Endothelial cell (in vitro differentiated cells): ENCODE measurements around the gene PRRX2. TPM values are rescaled to one million over a fixed set of nuclear protein-coding genes. Genes with fewer than 3 reads are reported as not detected.

Experiments
- DNase-seq: peaks from one replicate; pipeline ENCODE4 v3.0.0; 2021; ENCODE audit warnings: low spot score
- H3K27ac Mint-ChIP-seq: one replicate; pipeline ENCODE4 v1.8.0; 2021; ENCODE audit warnings: mixed read lengths, inconsistent platforms; ENCODE audit not compliant: unreplicated experiment
- H3K27me3 Mint-ChIP-seq: one replicate; pipeline ENCODE4 v1.8.0; 2021; ENCODE audit warnings: mild to moderate bottlenecking, moderate library complexity, mixed read lengths, inconsistent platforms; ENCODE audit not compliant: unreplicated experiment
- H3K36me3 Mint-ChIP-seq: one replicate; pipeline ENCODE4 v1.8.0; 2021; ENCODE audit warnings: mild to moderate bottlenecking, low read depth, mixed read lengths, inconsistent platforms; ENCODE audit not compliant: unreplicated experiment
- H3K4me1 Mint-ChIP-seq: one replicate; pipeline ENCODE4 v1.8.0; 2021; ENCODE audit warnings: mild to moderate bottlenecking, mixed read lengths, inconsistent platforms; ENCODE audit not compliant: unreplicated experiment
- H3K4me3 Mint-ChIP-seq: one replicate; pipeline ENCODE4 v1.8.0; 2021; ENCODE audit warnings: mild to moderate bottlenecking, mixed read lengths, inconsistent platforms; ENCODE audit not compliant: unreplicated experiment
- H3K9me3 Mint-ChIP-seq: one replicate; pipeline ENCODE4 v1.8.0; 2021; ENCODE audit warnings: mixed read lengths, inconsistent platforms; ENCODE audit not compliant: unreplicated experiment
- CTCF ChIP-seq: fragments of 200-600 bp; sonication (generic); IDR thresholded peaks from one replicate; pipeline ENCODE4 v1.5.0; 2021; ENCODE audit warnings: antibody characterized with exemption; ENCODE audit not compliant: unreplicated experiment
- total RNA-seq: library from RNA; stranded (reverse); fragmentation: NEBNext Ultra II Directional; extraction: Animal tissue kit (Norgen Biotek cat#: 25700); gene quantifications from one replicate; pipeline ENCODE4 v1.2.1, GENCODE V29; 2021; ENCODE audit not compliant: unreplicated experiment

PRRX2 gene
- total RNA-seq, 1 donor from 2014 or later: 0.21 TPM

GRCh38 chr9:129752900-129753729, 87.7 kb downstream of the PRRX2 start, which contains the start of gene PTGES:
TSS of gene PTGES (minus strand) at chr9:129753042. CDS start at chr9:129753012, 30 bp downstream.
- Mint-ChIP-seq H3K27ac (no peak within 1 kb of the TSS), H3K4me3 (peak within 1 kb of the TSS; percentile 37)
- TF ChIP-seq CTCF: no peak

GRCh38 chr9:129755151-129755550, 89.7 kb downstream of the PRRX2 start:
- no peaks in the 10 kb centered on the region for H3K9me3 Mint-ChIP-seq
- TF ChIP-seq CTCF: no peak
- peaks cover 2% of the 10 kb centered on the region for H3K27me3 Mint-ChIP-seq
- no peak overlapping the region for H3K4me3 Mint-ChIP-seq
- DNase-seq: no peak
- H3K4me1 Mint-ChIP-seq: peaks cover 6% of the 10 kb centered on the region
- H3K27ac Mint-ChIP-seq: no peak overlapping the region
- no peaks in the 10 kb centered on the region for H3K36me3 Mint-ChIP-seq

More at GRCh38 chr9:129752900-129753729, 87.7 kb downstream of the PRRX2 start, which contains the start of gene PTGES:
- peak; percentile 49 for DNase-seq
- Mint-ChIP-seq H3K27me3 (peaks cover 3% of the 10 kb centered on the region), H3K9me3 (no peaks in the 10 kb centered on the region), H3K36me3 (no peaks in the 10 kb centered on the region), H3K4me1 (peaks cover 5% of the 10 kb centered on the region)

- peaks cover 6% of the 10 kb centered on the region for H3K4me1 Mint-ChIP-seq
- no peaks in the 10 kb centered on the region for H3K27me3 Mint-ChIP-seq
- H3K27ac Mint-ChIP-seq: no peak overlapping the region
- H3K9me3 Mint-ChIP-seq: no peaks in the 10 kb centered on the region
- no peak for TF ChIP-seq CTCF
- H3K4me3 Mint-ChIP-seq: no peak overlapping the region
- no peaks in the 10 kb centered on the region for H3K36me3 Mint-ChIP-seq
- DNase-seq: no peak
These were observed 90.7 kb downstream of the PRRX2 start for GRCh38 chr9:129756191-129756590.

GRCh38 chr9:129757045-129757444, 91.6 kb downstream of the PRRX2 start:
- Mint-ChIP-seq H3K9me3 (no peaks in the 10 kb centered on the region), H3K4me1 (peaks cover 6% of the 10 kb centered on the region), H3K27ac (no peak overlapping the region), H3K4me3 (no peak overlapping the region), H3K27me3 (no peaks in the 10 kb centered on the region), H3K36me3 (no peaks in the 10 kb centered on the region)
- no peak for TF ChIP-seq CTCF
- DNase-seq: no peak

GRCh38 chr9:129759319-129759718, 93.9 kb downstream of the PRRX2 start:
- no peaks in the 10 kb centered on the region for H3K9me3 Mint-ChIP-seq
- H3K4me3 Mint-ChIP-seq: no peak overlapping the region
- H3K27ac Mint-ChIP-seq: no peak overlapping the region
- DNase-seq: no peak
- peaks cover 3% of the 10 kb centered on the region for H3K4me1 Mint-ChIP-seq
- TF ChIP-seq CTCF: no peak
- H3K36me3 Mint-ChIP-seq: no peaks in the 10 kb centered on the region
- peaks cover 3% of the 10 kb centered on the region for H3K27me3 Mint-ChIP-seq
